Measurements from ENCODE around the gene NT5C3A. TPM values are rescaled to one million over a fixed set of nuclear protein-coding genes. Genes with fewer than 3 reads are reported as not detected.

The NT5C3A gene
- total and polyA plus RNA-seq, 2 donors from 2014 or later: 22.2 to 29.0 TPM

- H3K36me3 ChIP-seq (ENCODE audit: control insufficient read depth in 2 of 3, insufficient read depth in 3 of 3, low read length in 3 of 3): no peaks in the 10 kb centered on the region
- no peak for DNase-seq
- intact Hi-C loops (cut with DNase I): no loop called here
- H3K27ac ChIP-seq (ENCODE audit: low read depth in 2 of 2, low read length in 2 of 2): no peak overlapping the region
- no peaks in the 10 kb centered on the region for H3K4me1 ChIP-seq (ENCODE audit: control insufficient read depth in 2 of 3, insufficient read depth in 2 of 3, low read depth in 1 of 3, low read length in 3 of 3)
- no peak overlapping the region for H3K4me3 ChIP-seq (ENCODE audit: low read length in 3 of 3)
- no peak overlapping the region for H3K9ac ChIP-seq (ENCODE audit: low read length in 3 of 3)
- H3K27me3 ChIP-seq (ENCODE audit: control insufficient read depth, insufficient read depth, low read length): no peaks in the 10 kb centered on the region
- no peak for TF ChIP-seq CTCF (IDR thresholded peaks at IDR 0.05; ENCODE audit: borderline replicate concordance, extremely low read depth, insufficient read depth)
- no peaks in the 10 kb centered on the region for H3K9me3 ChIP-seq (ENCODE audit: control insufficient read depth in 2 of 3, insufficient read depth in 1 of 3, low read length in 3 of 3)
- FAIRE-seq: no peak
These were observed 17.5 kb upstream of the NT5C3A start for GRCh38 chr7:33079763-33080690.

- intact Hi-C loops (cut with DNase I): no loop called here
- Histone ChIP-seq H3K4me1 (ENCODE audit: control insufficient read depth in 2 of 3, insufficient read depth in 2 of 3, low read depth in 1 of 3, low read length in 3 of 3) (no peaks in the 10 kb centered on the region), H3K4me3 (ENCODE audit: low read length in 3 of 3) (no peak overlapping the region), H3K27ac (ENCODE audit: low read depth in 2 of 2, low read length in 2 of 2) (no peak overlapping the region), H3K9ac (ENCODE audit: low read length in 3 of 3) (no peak overlapping the region), H3K9me3 (ENCODE audit: control insufficient read depth in 2 of 3, insufficient read depth in 1 of 3, low read length in 3 of 3) (no peaks in the 10 kb centered on the region), H3K36me3 (ENCODE audit: control insufficient read depth in 2 of 3, insufficient read depth in 3 of 3, low read length in 3 of 3) (no peaks in the 10 kb centered on the region), H3K27me3 (ENCODE audit: control insufficient read depth, insufficient read depth, low read length) (no peaks in the 10 kb centered on the region)
- FAIRE-seq: no peak
- DNase-seq: no peak
- TF ChIP-seq CTCF (IDR thresholded peaks at IDR 0.05; ENCODE audit: borderline replicate concordance, extremely low read depth, insufficient read depth): no peak
These were observed 16.5 kb upstream of the NT5C3A start for GRCh38 chr7:33079096-33079495.

- intact Hi-C loops (cut with DNase I): no loop called here
- Histone ChIP-seq H3K27ac (ENCODE audit: low read depth in 2 of 2, low read length in 2 of 2) (no peak overlapping the region), H3K36me3 (ENCODE audit: control insufficient read depth in 2 of 3, insufficient read depth in 3 of 3, low read length in 3 of 3) (no peaks in the 10 kb centered on the region), H3K9me3 (ENCODE audit: control insufficient read depth in 2 of 3, insufficient read depth in 1 of 3, low read length in 3 of 3) (no peaks in the 10 kb centered on the region), H3K4me3 (ENCODE audit: low read length in 3 of 3) (no peak overlapping the region), H3K27me3 (ENCODE audit: control insufficient read depth, insufficient read depth, low read length) (no peaks in the 10 kb centered on the region), H3K9ac (ENCODE audit: low read length in 3 of 3) (no peak overlapping the region), H3K4me1 (ENCODE audit: control insufficient read depth in 2 of 3, insufficient read depth in 2 of 3, low read depth in 1 of 3, low read length in 3 of 3) (no peaks in the 10 kb centered on the region)
- no peak for TF ChIP-seq CTCF (IDR thresholded peaks at IDR 0.05; ENCODE audit: borderline replicate concordance, extremely low read depth, insufficient read depth)
- DNase-seq (no peak), FAIRE-seq (no peak)
These were observed 14.2 kb upstream of the NT5C3A start for GRCh38 chr7:33076737-33077136.

Data from kidney (tissue), 14 donors.